HG02973 (cell line): ENCODE results near the gene EPHA10.

ENCODE experiments used
- ATAC-seq: cut with Tn5 transposase; IDR thresholded peaks from one replicate; pipeline ENCODE4 v1.9.1; 2021; ENCODE audit warnings: moderate library complexity; ENCODE audit not compliant: unreplicated experiment

EPHA10 gene

DNA sequence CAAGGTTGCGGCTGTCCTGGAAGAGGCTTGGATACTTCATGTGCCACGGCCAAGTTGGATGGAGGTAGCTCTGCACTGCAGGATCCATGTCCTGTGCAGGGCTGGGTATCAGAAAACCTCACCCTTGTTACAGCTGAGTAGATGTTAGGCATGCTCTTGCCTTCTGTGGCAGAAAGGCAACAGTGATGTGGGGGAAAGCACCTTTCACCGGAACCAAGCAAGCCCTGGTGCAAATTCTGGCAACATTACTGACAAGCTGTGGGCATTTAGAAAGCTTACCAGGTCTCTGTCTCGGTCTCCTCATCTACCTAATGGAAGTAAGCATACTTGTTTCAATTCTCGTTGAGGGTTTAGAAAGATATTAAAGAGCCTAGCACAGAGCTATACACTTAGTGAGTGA lies 87.1 kb downstream of the EPHA10 start:
- ATAC-seq, result no peak

DNA sequence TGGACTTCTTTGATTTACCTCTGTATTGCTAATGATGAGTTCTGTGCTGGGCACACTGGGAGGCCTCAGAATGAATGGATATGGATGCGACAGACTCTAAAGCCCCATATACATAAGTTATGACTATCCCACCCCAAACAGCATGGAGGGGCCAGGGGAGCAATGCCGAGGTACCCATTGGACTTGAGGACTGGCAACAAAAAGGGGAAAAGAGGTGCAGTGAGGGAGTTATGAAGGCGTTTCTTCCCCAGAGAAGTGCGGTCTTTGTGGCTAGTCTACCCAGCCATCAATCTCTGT lies 87.8 kb downstream of the EPHA10 start:
- no peak for ATAC-seq

DNA sequence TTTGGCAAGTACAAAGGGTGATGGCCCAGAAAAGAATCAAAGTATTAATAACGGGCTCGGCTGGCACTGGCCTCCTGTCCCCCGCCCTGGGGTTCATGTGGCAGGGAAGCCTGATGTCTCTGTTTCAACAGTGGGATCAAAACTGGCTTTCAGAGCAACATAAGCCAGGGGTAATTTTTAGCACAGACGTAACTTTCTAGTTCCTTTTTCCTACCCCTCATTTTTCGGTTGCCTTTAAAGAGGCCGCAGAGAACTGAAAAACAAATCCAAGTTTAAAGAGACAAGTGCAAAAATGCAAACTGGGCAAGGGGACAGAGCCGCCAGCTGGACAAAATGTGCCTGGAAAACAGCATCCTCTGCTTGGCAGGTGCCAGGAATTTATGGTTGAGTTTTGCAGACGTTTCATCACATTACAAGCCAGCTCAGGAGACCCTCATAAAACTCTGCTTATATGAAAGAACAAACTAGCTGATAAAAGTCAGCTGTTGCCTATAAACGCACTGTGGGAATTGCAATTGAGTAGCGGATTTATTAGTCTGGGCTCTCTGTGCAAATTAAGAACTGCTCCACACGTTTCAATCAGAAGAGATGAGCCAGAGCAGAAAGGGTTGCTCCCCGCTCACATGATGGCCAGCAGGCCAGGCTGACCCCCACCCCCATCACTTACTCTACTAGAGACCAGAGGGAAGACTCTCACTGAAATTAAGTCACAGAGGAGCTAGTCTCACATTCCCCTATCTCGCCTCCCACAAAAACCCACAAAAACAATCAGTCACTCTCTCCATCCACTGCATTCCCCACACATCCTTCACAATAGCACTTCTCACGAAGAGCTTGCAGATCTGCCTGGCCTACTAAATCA lies 88.4 kb downstream of the EPHA10 start:
- ATAC-seq, result no peak

DNA sequence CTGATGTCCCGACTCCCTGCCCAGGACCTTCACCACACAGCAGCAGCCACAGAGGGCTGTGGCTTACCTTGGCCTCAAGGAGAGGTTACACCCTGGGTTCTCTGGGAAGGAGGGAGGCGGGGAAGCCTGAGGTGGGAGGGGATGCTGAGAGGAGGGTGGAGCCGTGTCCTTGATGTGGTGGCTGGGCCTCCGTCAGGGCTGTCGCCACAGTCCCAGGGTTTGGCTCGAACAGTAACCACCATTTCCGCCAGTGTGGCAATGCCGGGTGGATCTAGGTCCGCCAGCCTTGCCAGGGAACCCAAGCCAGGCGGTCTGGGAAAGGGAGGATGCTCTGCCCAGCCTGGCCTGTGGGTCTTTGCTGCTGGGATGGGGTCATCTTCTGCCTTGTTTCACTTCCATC lies 91.0 kb downstream of the EPHA10 start:
- ATAC-seq, result no peak

DNA sequence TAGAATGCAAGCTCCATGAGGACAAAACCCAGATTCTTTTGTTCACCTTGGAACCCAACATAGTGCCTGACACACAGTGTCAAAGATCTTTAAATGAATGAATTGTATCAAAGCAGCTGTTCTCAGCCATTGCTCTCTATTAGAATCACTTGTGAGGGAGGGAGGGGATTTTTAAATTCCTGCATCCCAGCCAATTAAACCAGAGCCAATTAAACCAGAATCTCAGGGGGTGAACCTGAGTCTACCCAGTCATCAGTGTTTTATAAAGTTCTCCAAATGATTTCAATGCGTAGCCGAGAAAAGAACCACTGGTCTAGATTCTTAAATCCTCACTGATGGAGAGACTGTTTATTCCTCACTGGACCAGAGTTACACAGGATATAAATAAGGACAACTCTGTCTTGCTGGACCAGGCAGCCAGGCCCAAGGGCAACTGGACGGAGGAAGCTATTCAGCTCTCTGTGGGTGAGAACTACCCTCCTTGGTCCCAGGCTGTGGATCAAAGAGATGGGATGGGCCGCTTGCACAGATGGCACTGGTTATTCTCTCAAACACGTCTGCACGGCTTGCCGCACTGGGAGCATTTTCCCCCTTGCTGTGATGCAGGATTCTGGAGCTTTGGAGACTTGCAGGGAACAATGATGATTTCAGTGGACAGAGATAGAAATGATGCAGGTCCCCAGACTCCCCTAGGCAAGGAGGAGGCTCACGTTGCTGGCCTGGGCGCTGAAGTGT lies 92.6 kb downstream of the EPHA10 start:
- no peak for ATAC-seq

DNA sequence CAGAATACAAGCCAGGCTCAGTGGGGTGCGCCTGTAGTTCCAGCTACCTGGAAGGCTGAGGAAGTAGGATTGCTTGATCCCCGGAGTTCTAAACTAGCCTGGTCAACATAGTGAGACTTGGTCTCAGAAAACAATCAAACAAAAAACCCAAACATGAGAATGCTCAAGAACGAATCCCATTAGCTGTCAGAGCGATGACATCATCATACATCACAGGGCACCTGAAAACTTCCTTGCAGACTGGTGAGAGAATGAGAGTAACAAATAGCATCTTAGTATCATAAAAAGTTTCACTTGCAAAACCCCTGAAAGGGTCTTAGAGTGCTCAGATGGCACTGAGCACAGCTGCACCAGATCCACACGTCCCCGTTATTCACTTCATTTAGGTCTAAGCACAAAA lies 93.7 kb downstream of the EPHA10 start:
- ATAC-seq, result no peak

DNA sequence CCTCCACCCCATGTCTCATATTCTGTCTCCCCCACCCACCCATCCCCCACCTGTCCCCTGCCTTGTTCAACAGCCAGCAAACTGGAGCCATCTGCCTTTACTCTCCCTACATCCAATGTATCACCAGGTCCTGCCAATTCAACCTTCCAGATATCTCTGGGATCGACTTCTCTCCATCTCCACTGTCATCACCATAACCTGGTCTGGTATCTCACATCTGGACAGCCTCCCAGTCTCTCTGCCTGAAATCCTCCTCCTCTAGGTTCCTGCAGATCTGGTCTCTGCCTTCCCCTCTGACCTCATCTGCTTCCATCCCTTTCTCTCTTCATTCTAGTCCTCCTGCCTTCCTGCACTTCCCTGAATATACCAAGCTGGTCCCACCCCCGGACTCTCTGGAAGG lies 94.8 kb downstream of the EPHA10 start:
- ATAC-seq, result no peak

DNA sequence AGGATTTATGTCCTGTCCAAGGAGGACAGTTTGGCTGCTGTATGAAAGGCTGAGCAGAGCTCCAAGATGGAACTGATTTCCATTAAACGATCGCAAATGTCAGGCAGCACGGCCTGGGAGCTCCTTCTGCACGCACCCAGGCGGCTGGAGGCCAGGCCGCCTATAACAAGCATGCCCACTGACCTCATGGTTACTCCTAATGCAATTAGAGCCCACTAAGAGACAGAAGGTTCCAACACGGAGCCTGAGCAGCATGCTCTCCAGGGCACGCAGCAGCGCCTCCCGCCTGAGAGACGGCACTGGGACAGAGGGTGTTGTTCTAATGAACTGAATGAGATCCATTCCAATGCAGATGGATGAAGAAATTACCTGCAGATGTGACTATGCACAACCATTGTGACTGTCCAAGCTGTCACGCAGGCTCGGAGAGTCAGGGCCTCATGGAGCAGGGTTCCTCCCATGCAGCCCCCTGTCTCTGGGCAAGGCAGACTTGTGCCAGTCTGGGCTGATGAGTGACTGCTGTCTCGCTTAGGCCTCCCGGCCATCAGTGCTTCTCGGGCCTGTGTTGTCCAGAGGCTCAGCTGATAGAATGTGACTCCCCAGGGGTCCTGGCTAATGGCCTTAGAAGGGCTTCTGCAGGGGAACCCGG lies 97.8 kb downstream of the EPHA10 start:
- ATAC-seq, result no peak

DNA sequence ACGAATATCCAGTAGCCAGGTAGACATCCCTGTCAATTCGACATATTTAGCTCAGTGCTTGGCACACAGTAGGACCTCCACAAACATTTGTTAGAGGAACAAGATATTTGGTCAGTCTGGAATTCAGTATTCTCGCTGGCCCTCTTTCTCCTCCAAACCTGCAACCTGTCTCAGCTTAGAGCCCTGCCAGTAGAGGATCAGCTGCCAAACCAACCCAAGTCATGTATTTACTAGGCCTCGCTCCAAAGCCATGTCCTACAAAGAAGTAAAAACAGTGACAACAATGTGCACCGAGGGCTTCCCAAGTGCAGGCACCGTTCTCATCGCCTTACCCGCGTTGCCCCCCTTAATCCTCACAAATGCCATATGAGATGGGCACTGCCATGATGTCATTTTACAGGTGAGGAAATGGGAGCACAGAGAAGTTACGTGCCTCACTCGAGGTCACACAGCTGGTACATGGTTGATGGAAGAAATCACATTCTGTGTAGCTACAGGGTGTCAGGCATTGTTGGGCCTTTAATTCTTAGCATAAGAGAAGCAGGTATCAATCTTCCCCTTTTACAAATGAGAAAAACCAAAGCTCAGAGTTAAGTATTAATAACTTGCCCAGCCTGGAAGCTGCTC lies 98.6 kb downstream of the EPHA10 start:
- ATAC-seq, result no peak
